ENCODE measurements around the gene TGM4. TPM values are rescaled to one million over a fixed set of nuclear protein-coding genes. Genes with fewer than 3 reads are reported as not detected.

Gene TGM4
- total RNA-seq, 1 donor from 2014 or later = not detected

DNA sequence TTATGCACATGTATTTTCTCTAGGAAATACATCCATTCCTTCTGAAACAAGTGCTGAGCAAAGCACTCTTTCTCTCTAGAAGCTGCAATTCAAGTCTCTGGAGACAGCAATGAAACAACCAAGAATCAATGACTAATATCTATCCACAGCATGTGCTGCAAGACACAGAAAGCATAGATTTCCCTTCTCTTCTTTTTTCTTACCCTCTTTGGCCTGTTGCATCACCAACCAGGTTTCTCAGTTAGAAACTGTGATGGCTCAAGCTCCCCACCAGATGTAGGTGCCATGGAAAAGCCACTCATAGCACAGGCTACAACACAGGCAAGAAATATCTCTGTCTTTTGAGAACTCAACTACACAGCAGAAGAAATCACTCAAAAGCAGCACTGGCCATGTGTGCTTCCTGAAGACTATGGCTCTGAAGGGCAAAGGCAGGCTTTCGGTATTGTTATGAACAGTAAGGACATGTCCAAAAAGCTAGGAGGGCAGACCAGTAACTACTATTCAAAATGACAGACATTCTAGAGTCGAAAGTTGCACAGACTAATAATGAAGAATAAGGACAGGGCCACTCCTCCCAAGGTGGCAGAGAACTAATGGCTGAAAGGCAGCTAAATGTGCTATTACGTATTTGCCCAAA, 86.1 kb downstream of the TGM4 start:
- TF ChIP-seq, protein P1, sequence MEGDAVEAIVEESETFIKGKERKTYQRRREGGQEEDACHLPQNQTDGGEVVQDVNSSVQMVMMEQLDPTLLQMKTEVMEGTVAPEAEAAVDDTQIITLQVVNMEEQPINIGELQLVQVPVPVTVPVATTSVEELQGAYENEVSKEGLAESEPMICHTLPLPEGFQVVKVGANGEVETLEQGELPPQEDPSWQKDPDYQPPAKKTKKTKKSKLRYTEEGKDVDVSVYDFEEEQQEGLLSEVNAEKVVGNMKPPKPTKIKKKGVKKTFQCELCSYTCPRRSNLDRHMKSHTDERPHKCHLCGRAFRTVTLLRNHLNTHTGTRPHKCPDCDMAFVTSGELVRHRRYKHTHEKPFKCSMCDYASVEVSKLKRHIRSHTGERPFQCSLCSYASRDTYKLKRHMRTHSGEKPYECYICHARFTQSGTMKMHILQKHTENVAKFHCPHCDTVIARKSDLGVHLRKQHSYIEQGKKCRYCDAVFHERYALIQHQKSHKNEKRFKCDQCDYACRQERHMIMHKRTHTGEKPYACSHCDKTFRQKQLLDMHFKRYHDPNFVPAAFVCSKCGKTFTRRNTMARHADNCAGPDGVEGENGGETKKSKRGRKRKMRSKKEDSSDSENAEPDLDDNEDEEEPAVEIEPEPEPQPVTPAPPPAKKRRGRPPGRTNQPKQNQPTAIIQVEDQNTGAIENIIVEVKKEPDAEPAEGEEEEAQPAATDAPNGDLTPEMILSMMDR (IDR thresholded peaks at IDR 0.05; ENCODE audit: insufficient read depth, low read length, poor library complexity, severe bottlenecking) = no peak
- Histone ChIP-seq H3K36me3 (ENCODE audit: control insufficient read depth, insufficient read depth, low read length) (peaks cover 3% of the 10 kb centered on the region), H3K27me3 (ENCODE audit: control insufficient read depth, insufficient read depth, low read length) (no peaks in the 10 kb centered on the region), H3K4me3 (ENCODE audit: low read depth, low read length) (no peak overlapping the region)
- DNase-seq (ENCODE audit: low read depth) = no peak

DNA sequence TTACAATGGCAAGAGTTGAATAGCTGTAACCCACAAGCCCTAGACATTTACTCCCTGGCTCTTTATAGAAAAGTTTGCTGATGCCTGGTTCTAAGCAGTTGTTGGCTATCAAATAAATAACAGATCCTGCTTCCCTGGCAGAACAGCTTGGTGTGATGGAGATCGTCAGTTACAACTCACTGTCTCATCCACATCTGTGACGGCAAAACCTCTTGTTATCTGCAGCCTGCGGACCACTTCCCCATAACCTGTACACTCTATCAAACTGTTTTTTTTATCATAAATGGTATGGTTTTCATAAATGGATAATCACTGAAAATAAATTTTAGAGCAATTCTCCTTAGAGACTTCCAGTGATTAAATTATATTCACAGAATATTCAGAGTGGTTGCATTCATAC, 87.5 kb downstream of the TGM4 start:
- peaks cover 3% of the 10 kb centered on the region for H3K36me3 ChIP-seq (ENCODE audit: control insufficient read depth, insufficient read depth, low read length)
- TF ChIP-seq, protein P1 (IDR thresholded peaks at IDR 0.05; ENCODE audit: insufficient read depth, low read length, poor library complexity, severe bottlenecking) = no peak
- no peaks in the 10 kb centered on the region for H3K27me3 ChIP-seq (ENCODE audit: control insufficient read depth, insufficient read depth, low read length)
- no peak overlapping the region for H3K4me3 ChIP-seq (ENCODE audit: low read depth, low read length)
- DNase-seq (ENCODE audit: low read depth) = no peak

DNA sequence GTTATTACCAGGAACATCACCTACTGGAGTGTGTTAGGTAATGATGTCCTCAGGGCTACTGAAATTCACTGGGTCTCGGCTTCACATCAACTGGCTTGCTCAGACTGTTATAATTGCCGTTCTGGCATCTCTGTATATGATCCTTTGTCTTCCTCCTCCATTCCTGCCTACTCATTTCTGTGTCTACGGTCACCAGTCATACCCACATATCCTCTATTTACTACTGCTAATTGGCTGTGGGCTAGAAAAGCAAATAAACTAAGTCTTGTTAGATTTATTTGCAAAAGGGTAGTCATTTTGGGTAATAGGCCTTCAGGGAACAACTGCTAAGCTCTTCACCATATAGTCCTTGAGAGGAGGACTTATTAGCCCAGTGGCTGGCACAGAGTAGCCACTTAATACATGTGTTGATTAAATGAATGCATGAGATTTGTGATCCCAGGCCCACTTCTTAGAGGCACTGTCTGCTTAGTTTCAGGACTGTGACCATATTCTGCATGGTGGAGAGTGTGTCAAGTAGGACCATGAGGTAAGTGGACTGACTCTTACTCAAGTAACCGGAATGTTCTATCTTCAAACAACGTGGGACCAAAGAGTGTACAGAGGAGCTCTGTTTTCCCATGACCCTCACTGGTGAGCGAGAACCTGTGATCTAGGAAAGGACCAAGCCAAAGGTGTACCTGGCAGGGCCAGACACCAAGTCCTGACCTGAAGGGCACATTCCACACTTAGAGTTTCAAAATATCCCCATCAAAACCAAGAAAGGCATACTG, 88.4 kb downstream of the TGM4 start:
- no peaks in the 10 kb centered on the region for H3K27me3 ChIP-seq (ENCODE audit: control insufficient read depth, insufficient read depth, low read length)
- no peak for DNase-seq (ENCODE audit: low read depth)
- no peak overlapping the region for H3K4me3 ChIP-seq (ENCODE audit: low read depth, low read length)

DNA sequence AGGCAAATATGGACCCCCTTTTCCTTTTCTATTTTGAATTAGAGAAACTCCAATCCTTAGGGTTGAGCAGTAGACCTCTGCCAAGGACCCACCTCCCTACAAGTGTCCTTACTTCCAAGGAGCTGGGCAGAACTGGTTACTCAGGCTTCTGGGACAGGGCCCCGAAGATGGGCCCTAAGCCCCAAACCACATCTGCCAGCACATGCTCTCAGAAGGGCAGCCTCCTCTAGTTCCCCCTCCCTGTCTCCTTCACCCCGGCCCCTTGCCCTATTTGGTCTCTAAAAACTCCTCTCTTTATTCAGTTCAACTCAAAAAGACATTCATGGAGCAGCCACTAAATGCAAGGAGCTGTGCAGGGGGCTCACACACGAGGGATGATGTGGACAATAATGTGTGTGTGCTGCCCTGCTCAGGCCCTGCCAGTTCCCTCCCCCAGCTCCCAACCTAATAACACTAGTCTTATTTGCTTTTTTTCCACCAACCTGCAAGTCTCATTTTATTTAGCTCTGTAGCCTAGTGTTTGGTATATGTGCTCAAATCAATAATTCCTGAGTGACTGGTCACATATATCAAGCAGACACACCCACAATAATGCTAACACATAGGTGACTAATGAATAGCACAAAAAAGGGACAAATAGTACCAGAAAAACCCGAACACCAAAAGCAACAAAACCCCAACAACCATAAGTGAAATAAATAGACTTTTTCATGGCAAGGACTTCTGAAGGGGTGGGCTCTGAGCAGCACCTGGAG, 89.3 kb downstream of the TGM4 start:
- H3K36me3 ChIP-seq (ENCODE audit: control insufficient read depth, insufficient read depth, low read length) = peaks cover 1% of the 10 kb centered on the region
- DNase-seq (ENCODE audit: low read depth) = no peak
- H3K4me3 ChIP-seq (ENCODE audit: low read depth, low read length) = no peak overlapping the region
- no peaks in the 10 kb centered on the region for H3K27me3 ChIP-seq (ENCODE audit: control insufficient read depth, insufficient read depth, low read length)
- TF ChIP-seq, protein P1 (IDR thresholded peaks at IDR 0.05; ENCODE audit: insufficient read depth, low read length, poor library complexity, severe bottlenecking) = no peak

More for the DNA sequence above, 88.4 kb downstream of the TGM4 start:
- peaks cover 3% of the 10 kb centered on the region for H3K36me3 ChIP-seq (ENCODE audit: control insufficient read depth, insufficient read depth, low read length)
- TF ChIP-seq, protein P1 (IDR thresholded peaks at IDR 0.05; ENCODE audit: insufficient read depth, low read length, poor library complexity, severe bottlenecking) = no peak

Other genes starting within 250 kb of the TGM4 start
- gene ZNF197, start 249.6 kb upstream of the TGM4 start, total RNA-seq = 17.7 and 19.6 TPM in 2 replicates
- gene ZNF35, start 225.9 kb upstream of the TGM4 start, total RNA-seq = 14.2 and 21.2 TPM in 2 replicates
- 3.4 and 3.9 TPM in 2 replicates for gene ZNF502, start 161.9 kb upstream of the TGM4 start, total RNA-seq
- 6.3 and 6.9 TPM in 2 replicates for gene ZNF501, start 145.0 kb upstream of the TGM4 start, total RNA-seq
- gene KIAA1143, start 113.0 kb upstream of the TGM4 start, total RNA-seq = 18.8 and 20.6 TPM in 2 replicates
- gene KIF15, start 112.8 kb upstream of the TGM4 start, total RNA-seq = 2.2 and 6.9 TPM in 2 replicates
- 12.9 and 17.2 TPM in 2 replicates for gene TMEM42, start 12.7 kb upstream of the TGM4 start, total RNA-seq
- gene ZDHHC3, start 101.6 kb downstream of the TGM4 start, total RNA-seq = 58.3 and 68.3 TPM in 2 replicates
- gene EXOSC7, start 101.6 kb downstream of the TGM4 start, total RNA-seq = 41.3 and 64.8 TPM in 2 replicates
- not detected in 2 replicates for gene CLEC3B, start 151.7 kb downstream of the TGM4 start, total RNA-seq

All from kidney epithelial cell (primary cell).